LoVo (cell line): ENCODE results near the gene CCT2.
A peak's percentile ranks its signal among the peaks of the same experiment; 100 is the strongest.

Experiments
- DNase-seq: peaks from one replicate; pipeline ENCODE4 v3.0.0-alpha.2; 2016; ENCODE audit warnings: low spot score

The CCT2 gene

DNA sequence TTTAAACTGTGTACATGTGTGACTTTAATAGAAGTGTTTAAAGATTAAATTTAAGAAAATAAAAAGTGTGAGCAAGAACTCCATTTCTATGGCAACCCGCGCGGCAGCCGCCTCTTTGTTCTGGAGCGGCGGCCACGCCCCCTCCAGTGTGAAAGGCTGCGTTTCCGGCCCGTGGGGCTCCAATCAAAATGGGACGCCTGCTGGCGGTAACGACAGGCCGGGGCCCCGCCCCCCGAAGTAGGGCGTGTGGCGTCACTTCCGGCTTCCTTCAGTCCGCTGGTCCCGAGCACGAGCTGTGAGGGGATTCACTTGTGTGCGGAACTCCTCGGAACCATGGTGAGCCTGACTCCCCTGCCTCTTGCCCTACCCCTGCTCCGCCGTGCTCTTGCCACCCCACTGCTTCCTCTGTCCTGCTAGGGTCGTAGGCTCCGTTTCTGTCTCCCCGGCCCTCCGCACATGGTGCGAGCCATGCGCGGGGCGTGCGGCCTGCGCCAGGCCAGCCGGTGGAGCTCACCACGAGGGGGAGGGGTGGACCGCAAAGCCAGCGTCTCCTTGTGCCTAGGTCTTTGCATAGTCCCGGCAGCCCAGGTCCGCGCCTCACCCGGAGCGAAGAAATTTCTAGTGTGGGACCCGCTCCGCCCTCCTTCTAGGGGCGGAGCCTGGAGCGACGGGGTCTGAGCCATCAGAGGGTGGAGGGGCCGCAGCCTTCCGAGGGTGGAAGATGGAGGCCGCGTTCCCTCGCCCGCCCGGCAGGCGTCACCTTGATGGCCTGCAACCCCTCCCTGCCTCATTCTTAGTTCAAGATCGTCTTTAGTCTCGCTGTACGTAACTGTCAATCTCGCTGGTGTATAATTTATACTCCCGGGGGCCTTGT, at the start of gene CCT2:
TSS of gene CCT2 (plus strand) at position 271 of the 874 bp plus-strand sequence. CDS start at position 334, 63 bp downstream.
- DNase-seq: peak; percentile 98

DNA sequence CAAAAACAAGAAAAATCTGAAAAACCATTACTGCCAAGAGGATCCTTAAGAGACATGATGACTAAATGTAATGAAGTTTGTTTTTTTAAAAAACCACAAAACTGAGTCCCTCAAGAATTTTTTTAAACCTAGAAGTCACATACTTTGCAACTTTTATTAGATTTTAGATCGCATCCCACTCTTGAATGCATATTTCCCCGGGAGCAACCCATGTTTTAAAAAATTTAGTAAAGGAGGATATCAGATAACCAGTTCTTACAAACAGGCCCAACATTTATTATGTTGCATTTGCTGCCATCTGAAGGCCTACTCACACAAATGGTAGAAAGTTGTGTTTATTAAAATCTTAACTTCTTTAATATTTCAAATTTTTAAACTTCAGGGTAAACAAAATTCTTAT, 44.3 kb upstream of the CCT2 start:
- no peak for DNase-seq

DNA sequence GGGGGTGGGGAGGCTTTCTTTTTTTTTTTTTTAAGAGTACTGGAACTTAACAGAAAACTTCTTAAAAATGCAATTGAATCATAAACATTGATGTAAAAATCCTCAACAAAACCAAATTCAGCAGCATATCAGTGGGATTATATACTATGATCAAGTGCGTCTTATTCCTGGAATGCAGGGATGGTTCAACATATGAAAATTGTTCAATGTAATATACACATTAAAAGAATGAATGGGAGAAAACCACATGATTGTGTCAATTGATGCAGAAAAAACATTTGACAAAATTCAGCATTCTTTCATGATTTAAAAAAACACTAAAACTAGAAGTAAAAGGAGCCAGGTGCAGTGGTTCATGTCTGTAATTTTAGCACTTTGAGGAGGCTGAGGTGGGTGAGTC, 41.2 kb upstream of the CCT2 start:
- DNase-seq: no peak

DNA sequence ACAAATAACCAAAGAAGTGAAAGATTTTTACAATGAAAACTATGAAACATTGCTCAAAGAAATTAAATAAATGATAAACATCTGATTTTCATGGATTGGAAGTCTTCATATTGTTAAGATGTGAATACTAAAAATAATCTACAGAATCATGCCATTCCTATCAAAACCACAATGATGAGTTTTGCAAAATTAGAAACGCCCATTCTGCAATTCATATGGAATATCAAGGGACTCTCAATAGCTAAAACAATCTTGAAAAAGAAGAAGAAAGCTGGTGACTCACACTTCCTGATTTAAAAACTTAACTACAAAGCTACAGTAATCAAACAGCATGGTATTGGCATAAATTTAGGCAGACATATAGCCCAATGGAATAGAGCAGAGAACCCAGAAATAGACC, 40.2 kb upstream of the CCT2 start:
- no peak for DNase-seq

DNA sequence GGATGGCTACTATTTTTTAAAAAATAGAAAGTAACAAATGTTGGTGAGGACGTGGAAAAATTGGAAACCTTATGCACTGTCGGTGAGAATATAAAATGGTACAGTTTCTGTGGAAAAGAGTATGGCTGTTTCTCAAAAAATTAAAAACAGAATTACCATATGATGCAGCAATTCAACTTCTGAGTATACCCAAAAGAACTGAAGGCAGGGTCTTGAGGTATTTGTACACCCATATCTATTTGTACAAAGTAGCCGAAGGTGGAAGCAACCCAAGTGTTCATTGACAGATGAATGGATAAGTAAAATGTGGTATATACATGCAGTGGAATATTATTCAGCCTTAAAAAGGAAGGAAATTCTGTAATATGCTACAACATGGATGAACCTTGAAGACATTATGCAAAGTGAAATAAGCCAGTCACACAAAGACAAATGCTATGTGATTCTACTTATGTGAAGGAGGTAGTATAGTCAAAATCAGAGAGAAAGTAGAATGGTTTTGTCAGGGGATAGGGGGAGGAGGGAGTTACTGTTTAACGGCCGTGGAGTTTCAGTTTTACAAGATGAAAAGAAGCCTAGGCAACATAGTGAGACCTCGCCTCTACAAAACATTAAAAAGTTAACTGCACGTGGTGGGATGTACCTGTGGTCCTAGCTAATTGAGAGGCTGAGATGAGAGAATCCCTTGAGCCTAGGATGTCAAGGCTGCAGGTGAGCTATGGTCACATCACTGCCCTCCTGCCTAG, 38.4 kb upstream of the CCT2 start:
- no peak for DNase-seq

DNA sequence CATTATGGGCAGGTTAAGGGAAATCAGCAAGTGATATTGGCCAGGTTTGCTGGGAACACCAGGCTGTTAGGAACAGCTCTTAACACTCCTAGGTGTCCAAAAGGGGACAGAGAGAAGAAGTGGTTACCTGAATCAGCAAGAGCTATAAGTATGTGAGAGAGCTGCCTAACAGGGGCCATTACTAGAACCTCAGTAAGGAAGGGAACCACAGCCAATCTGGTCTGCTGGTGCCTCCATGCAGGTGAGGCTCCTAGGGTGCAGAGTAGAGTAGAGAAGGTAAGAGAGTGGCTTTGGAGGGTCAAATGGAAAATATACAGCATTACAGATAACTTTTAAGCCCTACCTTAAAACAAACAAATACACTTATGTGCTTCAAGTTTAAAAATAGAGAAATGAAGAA, 36.6 kb upstream of the CCT2 start:
- no peak for DNase-seq

DNA sequence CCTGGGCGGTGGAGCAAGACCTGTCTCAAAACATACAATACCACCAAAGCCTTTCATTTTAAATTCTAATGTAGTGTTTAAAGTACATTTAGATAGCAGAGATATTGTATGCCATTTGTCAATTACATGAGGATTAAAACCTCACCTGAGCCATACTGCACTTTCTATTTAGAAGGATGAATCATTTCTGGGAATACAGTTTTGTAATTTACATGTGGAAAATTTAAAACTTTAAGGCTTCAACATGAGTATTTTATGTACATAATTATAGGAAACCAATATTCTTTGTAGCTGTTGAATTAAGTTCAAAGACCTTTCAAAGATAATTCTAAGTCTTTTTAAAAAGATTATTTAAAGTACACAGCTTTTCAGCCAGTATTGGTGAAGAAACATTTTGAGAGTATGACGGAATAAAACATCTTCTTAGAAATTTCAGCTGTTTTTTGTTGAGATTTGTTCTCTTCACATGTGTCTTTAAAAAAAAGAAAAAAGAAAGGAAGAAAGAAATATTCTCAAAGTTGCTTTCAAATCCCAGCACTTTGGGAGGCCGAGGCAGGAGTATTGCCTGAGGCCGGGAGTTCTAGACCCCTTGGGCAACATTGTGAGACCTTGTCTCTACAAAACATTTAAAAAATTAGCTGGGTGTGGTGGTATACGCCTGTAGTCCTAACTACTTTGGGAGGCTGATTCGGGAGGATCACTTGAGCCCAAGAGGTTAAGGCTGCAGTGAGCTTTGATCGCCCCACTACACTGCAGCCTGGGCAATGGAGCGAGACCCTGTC, 34.5 kb upstream of the CCT2 start:
- no peak for DNase-seq

DNA sequence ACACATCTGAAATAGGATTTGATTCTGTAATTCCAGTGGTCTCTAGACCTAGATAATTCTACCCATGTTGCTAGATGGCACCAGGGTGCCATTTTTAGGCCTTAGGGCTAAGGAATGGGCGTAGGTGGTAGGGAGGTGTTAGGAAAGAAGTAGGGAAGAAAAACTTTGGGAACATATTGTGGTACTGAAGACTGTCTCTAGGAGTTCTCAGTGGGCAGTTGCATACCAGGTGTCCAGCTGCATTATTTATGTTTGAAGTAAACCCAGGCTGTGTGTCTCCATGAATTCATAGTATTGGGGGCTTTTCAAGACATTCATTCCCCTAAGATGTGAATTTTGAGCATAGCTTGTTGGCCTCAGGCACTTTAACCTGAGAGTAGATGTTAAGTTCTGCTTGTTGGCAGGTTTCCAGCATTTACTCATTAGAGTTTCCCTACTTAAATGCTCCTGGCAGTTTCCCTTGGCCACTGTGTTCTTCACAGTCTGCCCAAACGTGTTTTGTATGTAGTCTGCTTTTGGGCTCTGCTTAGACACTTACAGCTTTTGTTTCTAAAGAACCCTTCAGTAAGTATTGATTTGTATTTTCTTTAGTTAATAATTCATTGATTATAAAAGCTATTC, 31.5 kb upstream of the CCT2 start:
- DNase-seq: peak; percentile 28

DNA sequence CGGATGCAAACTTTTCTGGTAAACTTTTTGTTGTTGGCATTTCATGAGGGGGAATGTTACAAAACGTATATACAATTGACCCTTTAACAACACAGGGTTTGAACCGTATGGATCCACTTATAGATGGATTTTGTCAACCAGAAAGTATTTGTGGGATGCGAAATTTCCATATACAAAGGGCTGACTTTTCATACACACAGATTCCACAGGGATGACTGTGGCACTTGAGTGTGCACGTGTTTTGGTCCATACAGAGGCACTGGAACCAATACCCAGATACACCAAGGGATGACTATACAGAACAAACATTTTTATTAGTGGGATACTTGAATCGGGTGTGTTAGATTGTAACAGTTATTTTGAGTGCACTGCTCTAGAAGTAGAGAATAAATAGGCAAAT, 29.8 kb upstream of the CCT2 start:
- DNase-seq: peak; percentile 26

DNA sequence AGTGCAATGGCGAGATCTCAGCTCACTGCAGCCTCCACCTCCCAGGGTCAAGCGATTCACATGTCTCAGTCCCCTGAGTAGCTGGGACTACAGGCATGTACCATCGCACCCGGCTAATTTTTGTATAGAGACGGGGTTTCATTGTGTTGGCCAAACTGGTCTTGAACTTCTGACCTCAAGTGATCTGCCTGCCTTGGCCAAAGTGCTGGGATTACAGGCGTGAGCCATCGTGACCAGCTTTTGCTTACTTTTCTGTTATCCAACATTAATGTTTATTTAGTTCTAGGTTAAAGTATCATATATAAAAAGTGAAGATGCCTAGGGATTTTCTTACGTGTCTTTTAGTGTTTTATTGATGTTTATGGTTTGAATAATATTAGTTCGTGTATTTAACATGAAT, 28.9 kb upstream of the CCT2 start:
- DNase-seq: no peak

DNA sequence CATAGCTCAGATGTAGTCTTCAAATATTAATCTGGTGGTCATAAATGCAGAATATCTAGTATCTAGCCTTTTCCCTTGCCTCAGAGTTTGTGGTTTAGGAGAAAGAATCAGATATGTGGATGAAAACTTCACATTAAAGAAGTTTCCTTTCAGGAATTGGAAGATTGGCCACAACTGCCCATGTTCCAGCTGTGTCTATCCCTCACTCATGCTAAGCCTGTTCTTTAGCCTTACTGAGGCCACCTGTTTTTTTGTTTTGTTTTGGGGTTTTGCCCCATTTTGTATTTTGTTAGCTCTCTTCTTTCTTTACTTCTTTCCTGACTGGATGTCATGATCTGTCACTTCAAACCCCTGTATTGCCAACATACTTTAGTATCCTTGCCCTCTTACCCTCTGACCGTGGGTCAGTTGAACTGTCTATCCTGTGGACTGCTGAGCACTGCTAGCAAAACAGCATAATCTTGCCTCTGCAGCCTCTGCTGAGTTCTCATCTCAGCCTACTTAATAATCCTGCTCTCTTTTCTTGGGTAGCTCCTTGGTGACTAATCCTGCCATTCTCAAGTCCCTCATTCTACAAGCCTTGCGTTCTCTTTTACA, 22.0 kb upstream of the CCT2 start:
- DNase-seq: no peak

DNA sequence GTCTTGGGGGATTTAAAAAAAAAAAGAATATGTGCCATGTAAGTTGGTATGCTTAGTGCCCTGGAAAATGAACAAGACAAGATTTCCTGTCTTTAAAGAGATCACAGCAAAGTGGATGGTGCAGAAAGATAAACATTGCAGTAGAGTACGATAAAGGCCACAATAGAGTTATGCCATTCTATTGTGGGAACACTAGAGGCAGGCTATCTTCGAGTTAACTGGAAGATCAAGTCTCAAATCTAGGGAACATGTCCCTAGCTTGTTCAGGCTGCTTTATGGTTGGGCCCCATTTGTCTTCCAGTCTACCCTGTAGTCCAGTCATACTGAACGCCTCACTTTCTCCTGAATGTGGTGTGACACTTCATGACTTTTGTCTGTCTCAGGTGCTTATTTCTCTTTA, 18.7 kb upstream of the CCT2 start:
- no peak for DNase-seq

DNA sequence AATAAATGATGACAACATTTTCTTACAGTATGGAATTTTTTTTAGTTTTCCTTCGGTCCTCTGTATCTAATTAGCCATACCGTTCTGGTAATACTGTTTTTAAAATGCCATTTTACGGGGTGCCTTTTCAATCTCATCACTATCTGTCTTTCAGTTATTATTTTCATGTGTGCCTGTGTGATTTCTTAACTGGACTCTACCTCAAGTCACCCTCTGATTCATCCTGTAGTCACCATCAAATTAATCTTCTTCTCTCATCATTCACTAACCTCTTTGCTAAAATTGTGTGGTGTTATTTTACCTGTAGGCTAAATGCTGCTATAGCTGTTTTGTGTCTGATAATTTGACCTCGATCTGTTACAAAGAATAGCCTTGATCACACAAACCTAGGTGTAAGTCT, 16.0 kb upstream of the CCT2 start:
- DNase-seq: no peak

DNA sequence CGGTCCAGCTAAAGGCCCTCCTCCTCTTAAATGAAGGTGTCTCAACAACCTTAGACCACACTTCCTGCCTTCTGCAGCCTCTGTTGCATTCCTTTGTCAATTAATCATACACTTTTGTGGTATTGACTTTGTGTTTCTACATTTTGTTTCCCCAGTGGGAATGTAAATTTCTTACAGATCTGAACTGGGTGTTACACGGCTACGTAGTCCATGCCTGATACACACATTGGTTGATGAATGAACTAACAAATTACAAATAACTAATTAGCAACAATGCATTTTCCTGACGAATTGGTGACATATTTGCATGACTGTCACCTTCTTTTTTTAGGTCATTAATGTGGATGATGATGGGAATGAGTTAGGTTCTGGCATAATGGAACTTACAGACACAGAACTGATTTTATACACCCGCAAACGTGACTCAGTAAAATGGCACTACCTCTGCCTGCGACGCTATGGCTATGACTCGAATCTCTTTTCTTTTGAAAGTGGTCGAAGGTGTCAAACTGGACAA, 15.2 kb upstream of the CCT2 start:
- no peak for DNase-seq

DNA sequence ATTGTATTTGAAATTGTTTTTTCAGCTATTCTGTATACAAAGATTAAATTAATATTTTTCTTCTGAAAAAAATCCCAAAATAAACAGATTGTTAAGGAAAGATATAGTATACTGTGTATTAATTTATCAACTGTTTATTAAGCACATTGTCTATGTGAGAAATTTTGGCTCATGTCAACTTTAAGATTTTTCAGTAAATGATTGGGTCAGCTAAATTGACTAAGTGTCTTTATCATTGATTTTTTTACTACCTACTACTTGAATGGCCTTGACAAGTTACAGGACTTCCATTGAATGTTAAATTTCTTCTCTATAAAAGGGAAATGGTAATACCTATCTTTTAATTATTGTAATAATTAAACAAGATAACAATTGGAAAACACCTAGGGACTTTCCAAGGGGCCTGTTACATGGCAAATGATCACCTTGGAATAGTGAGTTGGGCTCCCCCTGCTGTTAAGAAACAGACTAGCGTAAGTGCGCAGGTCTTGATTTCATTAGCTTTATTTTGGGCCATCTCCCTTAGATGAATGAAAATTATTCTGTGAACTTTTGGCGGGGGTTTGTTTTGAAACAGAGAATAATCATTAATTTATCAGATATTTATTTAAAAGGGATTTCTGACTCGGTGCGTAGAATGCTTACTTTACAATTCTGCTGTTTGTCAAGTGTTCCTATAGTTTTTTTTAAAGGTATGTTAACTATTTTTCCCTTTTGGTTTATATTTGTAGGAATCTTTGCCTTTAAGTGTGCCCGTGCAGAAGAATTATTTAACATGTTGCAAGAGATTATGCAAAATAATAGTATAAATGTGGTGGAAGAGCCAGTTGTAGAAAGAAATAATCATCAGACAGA, 14.5 kb upstream of the CCT2 start:
- peak; percentile 74 for DNase-seq

DNA sequence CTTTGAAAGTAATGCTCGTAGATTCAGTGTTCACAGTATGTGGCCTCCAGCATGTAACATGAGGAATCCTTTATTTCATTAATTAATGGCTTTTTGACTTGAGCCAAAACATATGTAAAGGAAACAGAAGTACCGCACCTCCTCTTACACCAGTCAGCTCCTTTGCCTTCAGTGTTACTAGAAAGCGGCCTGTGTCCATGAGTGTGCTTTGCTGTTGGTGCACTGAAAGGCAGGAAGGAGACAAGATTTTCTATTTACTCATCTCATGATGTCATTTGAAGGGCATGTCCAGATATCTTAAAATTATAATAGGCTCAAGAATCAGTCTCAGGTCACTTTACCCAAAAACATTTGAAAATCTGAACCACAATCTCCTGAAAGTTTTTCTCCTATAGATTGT, 9.9 kb upstream of the CCT2 start:
- DNase-seq: no peak

DNA sequence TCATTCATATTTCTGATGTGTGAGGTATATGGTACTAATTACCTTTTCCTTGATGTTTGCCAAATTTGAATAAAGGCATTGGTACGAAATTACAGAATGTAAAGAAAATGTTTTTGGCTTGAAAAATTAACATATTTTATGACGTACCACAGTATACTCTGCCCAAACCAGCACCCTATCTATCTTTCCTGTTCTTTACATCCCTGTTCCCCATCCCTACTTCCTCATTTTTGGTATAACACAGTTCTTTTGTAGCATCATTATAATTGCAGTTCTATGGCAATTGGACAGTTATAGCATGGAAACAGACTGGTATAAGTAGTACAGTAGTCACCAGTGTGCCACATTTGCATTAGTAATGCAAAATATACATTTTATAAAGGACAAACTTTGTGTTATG, 7.0 kb upstream of the CCT2 start:
- DNase-seq: no peak

DNA sequence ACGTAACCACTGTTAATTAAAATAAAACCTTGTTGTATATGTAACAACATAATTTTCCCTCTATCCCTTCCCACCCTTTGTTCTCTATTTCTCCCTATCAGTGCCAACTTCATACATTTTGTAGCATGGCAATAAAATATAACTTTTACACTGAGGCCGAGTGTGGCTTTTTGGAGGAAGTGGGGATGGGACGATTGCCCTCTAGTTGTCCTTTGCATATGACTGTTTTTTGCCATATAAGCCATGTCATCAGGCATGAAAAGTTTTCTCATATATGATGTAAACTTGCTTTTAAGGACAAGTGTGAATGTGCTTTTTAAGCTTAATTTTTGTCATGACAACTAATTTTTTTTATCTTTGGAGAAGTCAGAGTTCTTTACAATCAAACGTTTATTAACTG, 6.2 kb upstream of the CCT2 start:
- no peak for DNase-seq

DNA sequence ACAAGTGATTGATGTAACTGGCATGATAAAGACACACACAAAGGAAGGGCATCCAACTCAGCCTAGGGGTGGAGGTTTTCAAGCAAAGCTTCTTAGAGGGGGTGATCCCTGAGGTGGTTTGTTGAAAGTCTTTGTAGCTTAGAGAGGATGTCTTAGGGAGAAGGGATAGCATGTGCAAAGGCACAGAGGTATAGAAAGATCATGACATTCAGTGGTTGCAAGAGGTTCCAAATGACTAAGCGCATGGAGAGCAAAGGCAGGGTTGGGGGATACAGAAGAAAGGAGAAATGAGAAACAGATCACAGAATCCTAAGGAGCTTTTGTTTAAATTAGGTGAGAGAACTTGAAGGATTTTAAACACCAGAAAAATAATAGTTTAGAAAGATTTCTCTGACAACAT, 5.2 kb upstream of the CCT2 start:
- DNase-seq: no peak

DNA sequence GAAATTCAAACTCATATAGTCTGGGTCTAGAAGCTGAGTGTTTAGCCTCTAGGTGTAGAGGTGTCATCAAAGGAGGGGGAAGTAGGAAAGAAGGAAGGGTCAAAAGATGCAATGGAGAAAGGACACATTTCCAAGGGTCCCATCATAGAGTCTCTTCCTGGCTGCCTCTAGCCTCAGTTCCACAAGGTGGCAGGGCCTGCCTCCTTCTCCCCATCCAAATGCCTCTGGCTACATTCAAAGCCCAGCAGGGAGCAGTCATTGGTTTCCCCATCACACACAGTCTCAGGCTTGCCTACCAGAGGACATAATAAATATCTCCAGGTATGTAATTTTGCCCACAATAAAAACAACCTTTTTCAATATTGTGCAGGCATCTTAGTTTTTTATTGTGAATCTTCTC, 2.1 kb upstream of the CCT2 start:
- DNase-seq: no peak

DNA sequence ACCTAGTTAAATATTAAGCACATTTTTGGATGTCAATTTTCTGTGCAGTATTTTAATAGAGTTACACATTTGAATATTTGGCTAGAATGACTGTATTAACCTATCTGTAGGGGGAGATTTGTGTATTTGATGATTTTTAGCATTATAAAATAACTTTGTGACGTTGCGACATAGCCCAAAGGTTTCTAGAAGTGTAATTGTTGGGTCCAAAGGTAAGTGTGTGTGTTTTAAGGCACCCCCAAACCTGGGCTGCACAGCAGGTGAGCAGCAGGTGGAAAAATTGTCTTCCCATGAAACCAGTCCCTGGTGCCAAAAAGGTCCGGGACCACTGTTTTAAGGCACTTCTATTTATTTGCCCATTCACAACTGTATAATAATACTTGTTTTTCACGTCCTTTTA, 3.3 kb downstream of the CCT2 start:
- no peak for DNase-seq
